Measurements from ENCODE around the gene MYH7.

The MYH7 gene

DNA sequence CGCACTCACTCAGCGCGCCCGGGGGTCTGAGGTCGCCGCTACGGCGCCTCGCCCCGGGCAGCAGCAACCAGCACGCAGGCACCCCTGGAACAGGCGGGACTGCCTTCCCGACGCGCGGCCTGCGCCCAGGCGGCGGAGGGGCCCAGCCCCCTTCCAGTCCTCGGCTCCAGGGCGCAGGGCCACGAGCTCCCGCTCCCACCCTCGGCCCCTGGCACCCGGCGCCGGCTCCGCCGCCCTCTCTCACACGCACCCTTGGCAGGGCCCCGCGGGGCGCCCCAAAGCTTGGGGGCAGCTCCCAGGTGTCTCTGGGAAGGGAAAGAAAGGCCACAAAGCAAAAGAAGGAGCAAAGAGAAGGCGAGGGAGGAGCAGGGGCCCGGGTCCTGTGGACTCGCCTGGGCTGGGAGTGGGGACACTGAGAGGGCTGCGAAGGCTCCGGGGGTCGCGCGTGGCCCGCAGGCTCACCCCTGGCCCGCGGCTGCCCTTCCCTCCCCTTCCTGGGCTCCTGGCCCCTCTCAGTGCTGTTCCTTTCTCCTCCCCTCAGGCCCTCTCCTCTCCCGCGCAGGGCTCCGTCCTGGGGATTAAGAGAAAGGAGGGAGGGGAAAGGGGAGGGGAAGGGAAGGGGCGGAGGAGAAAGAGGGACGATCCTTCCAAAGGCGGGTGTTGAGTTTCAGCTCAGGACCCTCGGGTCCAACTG lies 69.6 kb downstream of the MYH7 start:
- DNase-seq: no peak

DNA sequence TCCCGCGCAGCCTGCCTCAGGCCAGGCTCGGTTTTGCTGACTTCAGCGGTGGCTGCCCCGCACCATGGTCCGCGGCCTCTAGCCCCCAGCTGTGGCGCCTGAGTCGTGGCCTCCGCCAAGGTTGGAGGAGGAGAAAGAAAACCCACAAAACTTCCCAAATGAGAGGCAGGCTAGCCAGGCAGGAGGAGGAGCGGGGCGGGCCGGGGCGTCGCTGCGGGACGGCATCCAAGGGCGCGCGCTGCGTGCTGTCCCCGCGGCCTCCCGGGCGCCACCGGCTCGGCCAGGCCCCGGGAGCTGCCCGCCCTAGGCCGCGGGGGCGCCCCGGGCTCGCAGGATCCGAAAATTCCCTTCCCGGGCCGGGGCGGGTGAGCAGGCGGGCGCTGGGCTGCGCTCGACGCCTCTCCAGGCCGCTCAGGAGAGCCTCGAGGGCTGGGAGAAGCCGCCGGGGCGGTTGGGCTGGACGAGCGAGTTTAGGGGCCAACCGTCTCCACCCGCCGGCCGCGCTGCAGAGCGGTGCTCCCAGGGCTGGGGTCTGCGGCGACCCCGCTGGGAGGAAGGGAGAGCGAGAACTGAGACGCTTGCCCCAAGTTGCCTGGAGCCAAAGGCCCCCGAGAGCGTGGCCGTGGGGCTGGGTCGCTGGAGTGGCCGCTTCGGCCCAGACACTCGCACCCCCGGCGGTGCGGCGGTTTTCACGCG lies 70.3 kb downstream of the MYH7 start, which contains the start of gene EFS:
Gene EFS, minus strand, starts transcription at position 137 of the 696 bp plus-strand sequence. CDS start 147 bp downstream, outside the sequence.
- peak; percentile 84 for DNase-seq

DNA sequence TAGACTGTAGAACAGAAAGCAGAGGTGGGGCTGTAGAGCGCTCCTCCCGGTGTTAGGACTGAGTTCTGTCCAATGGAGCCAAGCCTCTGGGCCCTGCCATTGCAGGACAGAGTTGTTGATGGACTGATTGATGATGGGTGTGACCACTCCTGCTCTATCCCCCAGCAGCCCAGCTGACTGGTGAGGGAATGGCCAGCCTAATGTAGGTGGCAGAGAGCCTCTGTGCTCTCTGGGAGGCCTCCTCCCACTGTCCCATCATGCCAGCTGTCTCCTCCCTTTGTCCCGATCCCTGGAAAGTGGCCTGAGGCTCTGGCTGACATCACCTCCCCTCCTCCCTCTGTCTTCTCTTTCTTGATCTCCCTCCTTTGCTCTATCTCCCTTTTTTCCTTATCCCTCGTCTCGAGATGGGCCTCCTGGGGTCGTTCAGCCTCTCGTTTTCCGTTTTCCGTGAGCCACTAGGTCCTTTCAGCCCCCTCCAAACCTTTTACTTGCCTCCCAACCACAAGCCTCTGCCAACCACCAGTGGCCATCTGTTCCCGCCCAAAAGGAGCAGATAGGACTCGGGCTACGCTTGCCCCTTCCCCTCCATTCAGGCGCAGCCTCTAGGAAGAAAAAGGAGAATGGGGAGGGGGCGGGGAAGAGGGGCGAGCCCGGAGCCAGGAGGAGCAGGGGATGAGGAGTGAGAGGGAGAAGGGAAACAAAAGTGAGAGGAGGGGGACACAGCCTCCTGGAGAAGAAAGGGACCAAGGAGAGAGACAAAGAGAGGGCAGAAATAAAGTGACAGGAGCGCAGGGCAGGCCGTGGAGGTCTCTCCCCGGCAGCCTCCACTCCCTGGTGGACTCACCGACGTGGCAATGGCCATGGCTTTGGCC lies 71.1 kb downstream of the MYH7 start:
- DNase-seq: peak; percentile 72

Data from right hindlimb (tissue), 1 donor.